GM19467 (cell line): Measurements from ENCODE around the gene OR6C65.
"Not testable (repeated sequence)": the region's sequence is repeated elsewhere in the genome, so short reads cannot be mapped to it uniquely, and the experiment has no call there.

Experiments
- ATAC-seq: cut with Tn5 transposase; IDR thresholded peaks from one replicate; pipeline ENCODE4 v1.9.1; 2021; ENCODE audit warnings: mild to moderate bottlenecking, moderate library complexity; ENCODE audit not compliant: unreplicated experiment

Gene OR6C65

DNA sequence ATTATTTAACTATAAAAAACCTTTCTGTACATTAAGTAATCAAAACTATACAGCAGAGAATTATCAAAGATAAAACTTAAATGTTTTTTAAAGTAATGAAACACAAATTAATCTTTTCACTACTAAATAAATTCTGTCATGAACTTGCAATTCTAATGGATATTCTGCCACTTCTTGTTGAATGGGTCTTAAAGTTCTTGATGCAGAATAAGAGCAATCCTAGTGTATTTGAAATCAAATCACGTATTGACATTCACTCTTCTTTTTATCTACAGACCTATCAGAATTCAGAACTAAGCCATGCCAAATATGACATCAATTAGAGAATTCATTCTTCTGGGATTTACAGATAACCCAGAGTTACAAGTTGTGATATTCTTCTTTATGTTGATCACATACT is at the start of gene OR6C65:
Gene OR6C65, plus strand, starts transcription at position 301 of the 400 bp plus-strand sequence. Its CDS starts 0 bp downstream, at position 301.
- no peak for ATAC-seq

DNA sequence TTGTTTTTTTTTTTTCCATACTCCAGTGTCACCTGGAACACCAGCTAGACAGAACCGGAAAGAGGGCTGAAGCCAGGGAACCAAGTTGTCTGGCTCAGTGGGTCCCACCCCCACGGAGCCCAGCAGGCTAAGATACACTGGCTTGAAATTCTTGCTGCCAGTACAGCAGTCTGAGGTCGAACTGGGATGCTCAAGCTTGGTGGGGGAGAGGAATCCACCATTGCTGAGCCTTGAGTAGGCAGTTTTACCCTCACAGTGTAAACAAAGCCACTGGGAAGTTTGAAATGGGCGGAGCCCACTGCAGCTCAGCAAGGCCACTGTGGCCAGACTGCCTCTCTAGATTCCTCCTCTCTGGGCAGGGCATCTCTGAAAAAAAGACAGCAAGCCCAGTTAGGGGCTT is 45.0 kb upstream of the OR6C65 start:
- not testable (repeated sequence) for ATAC-seq

DNA sequence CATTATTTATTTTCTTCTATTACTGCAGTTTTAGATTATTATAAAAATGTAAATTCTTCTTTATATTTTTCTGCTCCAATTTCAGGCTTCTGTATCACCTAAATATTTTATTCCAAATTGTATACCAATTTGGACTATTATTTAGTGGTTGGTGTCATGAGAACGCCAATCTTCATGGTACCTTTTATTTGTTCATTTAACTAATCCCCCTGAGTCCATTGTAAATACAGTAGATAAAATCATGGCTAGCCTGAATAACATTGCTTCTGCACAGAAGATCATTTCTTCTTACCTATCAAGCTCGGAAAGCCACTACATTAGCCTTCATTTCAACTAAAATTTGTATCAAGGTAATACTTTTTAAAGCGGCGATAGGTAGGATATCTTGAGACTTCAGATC is 37.7 kb upstream of the OR6C65 start, which contains the start of gene OR6C75:
Gene OR6C75, plus strand, starts transcription at position 301 of the 400 bp plus-strand sequence. CDS start 2,136 bp downstream, outside the sequence.
- no peak for ATAC-seq

DNA sequence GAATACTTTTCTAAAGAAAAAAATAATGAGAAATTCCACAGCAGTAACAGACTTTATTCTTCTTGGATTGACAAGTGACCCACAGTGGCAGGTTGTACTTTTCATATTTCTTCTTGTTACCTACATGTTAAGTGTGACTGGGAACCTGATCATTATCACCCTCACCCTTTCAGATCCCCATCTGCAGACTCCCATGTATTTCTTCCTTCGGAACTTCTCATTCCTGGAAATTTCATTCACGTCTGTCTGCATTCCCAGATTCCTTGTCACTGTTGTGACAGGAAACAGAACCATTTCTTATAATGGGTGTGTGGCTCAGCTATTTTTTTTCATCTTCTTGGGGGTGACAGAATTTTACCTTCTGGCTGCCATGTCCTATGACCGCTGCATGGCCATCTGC is 35.2 kb upstream of the OR6C65 start:
- ATAC-seq: no peak

DNA sequence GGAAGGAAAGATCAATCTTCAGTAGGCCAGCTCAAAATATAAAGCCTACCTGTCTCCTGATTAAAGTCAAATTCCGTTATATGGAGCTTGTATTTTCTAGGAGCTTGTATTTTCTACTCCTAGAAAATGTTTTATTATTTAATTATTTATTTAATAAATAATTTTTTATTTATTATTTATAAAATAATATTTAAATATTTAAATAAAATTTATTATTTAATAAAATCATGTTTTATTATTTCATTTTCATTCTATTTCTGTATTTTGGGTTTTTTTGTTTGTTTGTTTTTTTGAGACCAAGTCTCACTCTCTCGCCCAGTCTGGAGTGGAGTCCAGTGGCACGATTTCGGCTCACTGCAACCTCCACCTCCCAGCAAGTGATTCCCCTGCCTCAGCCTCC is 27.8 kb upstream of the OR6C65 start:
- no peak for ATAC-seq

DNA sequence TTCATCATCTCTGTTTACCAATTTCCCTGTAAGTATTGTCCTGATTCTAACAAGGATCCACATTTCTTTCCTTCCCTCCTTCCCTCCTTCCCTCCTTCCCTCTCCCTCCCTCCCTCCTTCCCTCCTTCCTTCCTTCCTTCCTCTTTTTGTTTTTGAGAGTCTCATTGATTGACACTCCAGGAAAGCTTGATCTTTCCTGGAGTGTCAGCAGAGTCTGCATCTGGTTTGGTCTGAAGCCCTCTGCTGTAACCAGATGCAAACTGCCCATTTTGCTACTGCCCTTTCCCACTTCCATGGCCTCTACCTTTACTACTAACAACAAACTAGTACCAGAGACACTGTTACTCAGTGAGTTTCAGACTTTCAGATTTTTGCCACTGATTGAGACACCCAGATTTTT is 14.4 kb upstream of the OR6C65 start:
- ATAC-seq: no peak

DNA sequence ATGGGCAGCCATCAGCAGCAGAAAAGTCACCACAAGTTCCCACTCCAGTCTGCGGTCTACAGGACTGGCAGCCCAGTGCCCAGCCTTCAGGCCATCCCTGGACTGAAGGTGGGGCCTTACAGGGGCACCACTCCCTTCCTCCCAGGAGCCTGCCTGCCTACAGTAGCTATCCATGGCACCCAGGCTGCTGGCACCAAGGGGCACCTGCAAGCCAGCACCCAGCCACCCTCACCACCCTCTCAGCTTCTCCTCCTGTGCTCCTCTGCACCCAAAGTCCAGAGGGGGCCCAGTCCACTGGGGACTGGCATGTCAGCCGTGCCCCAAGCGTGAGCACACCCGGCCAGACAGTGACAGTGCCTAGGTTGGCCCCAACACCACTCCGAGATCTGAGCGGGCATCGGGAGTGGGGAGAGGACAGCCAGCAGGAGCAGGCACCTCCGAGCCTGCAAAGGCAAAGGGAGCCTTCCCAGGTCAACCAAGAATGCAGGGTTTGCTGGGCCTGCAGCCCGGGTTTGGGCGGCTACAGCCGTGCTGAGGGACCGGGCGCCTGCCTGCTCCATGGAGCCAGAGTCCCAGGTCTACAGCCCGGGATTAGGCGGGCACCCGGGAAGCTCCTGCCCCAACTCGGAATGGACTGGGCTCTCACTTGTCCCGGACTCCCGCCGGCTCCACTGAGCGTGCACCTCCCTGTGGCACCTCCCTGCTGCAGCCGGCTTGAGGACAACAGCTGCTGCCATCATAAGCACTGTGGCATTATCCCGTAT is 8.1 kb upstream of the OR6C65 start:
- ATAC-seq: no peak

DNA sequence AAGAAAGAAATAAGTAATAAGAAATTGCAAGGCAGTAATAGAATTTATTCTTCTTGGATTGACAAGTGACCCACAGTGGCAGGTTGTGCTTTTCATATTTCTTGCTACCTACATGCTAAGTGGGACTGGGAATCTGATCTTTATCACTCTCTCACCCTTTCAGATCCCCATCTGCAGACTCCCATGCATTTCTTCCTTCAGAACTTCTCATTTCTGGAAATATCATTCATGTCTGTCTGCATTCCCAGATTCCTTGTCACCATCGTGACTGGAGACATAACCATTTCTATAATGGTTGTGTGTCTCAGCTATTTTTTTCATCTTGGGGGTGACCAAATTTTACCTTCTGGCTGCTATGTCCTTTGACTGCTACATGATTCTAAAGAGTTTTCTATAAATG is 4.0 kb upstream of the OR6C65 start:
- no peak for ATAC-seq

DNA sequence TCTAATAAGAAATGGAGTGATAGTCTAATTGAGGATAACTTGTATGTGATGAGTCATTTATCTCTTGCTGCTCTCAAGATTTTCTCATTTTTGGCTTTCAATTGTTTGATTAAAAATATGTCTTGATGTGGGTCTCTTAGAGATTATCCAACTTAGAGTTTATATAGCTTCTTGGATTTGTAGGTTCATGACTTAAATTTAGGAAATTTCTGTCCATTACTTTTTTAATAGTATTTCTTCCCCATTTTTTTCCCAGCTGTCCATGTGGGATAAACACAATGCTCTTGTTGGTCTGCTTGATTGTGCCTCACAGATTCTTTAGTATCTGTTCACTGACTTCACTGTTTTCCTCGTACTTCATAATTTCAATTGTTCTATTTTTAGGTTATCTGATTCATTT is 7.5 kb downstream of the OR6C65 start:
- ATAC-seq: no peak

DNA sequence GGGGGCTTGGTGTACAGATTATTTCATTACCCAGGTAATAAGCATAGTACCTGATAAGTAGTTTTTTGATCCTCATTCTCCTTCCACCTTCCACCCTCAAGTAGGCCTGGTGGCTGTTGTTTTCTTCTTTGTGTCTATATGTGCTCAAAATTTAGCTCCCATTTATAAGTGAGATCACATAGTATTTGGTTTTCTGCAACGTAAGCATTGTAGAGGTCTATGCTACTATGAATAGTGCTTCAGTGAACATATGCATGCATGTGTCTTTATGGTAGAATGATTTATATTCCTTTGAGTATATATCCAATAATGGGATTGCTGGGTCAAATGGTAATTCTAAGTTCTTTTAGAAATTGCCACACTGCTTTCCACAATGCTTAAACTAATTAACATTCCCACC is 8.8 kb downstream of the OR6C65 start:
- not testable (repeated sequence) for ATAC-seq

DNA sequence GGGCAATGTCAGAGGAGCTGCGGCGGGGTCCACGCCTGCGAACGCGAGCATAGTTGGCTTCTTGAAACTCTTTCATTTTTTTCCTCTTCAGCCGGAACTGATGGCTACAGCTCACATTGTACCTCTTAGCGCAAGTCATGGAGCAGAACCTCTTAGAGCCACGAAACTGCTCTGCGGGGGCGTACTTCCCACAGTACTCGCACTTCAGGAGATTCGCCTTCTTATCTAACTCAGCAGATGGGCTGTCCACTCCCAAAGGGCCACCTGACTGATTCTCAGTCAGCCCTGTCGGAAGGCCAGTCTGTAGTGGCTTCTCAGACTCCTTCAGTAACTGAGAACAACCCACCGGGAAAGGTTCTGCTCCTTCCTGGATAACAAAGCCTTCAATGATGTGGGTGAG is 11.8 kb downstream of the OR6C65 start:
- not testable (repeated sequence) for ATAC-seq

DNA sequence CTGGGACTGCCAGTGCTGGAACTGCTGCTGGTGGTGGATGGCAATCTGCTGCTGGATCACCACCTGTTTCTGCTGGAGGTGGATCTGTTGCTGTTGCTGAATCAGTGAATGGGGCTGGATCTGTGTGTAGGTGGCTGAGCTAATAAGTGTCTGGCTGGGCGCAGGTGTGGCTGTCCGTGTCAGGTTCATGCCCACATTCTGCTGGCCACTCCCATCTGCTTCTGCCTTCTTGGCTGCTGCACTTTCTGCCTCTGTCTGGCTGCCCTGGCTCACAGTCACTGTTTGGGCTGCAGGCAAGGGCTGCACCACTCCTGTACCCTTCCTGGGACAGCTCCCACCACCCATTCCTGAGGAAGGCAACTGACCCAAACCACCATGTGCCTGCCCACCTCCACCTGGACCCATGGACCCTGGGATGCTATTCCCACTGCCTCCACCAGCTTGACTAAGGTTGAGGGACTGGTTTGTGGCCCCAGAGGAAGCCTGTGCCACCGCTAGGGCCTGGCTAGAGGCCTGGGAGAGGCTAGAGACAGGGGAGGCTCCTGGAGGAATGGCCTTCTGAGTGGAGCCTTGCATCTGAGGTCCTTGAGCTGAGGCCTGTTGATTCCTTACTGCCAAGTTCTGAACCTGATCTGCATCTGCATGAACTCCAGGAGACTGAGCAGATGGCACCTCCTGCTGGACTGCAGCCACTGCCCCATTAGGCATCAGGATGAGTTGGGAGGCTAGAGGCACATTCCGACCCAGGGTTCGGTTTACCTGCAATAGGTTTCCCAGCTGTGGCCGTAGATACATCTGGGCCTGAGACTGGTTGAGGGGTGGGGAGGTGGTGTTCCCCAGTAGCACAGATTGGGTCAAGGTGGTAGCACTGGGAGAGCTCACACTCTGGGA is 13.4 kb downstream of the OR6C65 start:
- not testable (repeated sequence) for ATAC-seq

DNA sequence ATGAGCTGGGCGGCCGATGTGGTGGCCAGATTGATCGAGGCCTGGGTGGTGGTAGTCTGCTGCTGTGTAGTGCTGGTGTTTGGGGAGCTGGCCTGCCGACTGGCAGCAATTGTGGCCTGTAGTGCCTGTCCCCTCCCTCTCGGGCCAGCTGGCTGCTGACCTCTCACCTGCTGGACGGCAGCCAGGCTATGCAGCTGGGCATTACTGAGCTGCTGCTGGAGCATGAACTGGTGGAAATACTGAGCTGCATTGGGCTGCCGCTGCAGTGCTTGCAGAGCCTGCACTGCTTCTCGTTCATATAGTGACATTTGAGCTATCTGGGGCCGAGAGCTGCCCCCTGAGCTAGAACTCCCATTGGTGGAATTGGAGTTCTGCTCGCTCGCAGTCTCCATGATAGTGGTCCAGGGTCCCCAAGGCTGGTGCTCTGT is 14.1 kb downstream of the OR6C65 start:
- ATAC-seq: not testable (repeated sequence)

DNA sequence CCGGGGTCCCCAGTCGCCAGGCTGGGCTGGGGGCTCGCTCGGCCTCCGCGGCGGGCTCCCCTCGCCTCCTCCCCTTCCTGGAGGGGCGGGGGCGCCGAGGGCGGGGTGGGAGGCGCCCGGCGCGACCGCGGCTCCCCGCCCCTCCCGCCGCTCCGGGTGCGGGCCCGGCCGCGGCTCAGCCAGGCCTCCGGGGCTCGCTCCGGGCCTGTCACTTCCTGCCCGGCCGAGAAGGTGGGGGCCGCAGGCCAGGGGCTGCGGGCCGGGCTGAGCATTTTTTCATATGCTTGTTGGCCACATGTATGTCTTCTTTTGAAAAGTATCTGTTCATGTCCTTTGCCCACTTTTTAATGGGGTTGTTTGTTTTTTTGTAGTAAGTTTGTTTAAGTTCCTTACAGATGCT is 14.6 kb downstream of the OR6C65 start:
- ATAC-seq: not testable (repeated sequence)

DNA sequence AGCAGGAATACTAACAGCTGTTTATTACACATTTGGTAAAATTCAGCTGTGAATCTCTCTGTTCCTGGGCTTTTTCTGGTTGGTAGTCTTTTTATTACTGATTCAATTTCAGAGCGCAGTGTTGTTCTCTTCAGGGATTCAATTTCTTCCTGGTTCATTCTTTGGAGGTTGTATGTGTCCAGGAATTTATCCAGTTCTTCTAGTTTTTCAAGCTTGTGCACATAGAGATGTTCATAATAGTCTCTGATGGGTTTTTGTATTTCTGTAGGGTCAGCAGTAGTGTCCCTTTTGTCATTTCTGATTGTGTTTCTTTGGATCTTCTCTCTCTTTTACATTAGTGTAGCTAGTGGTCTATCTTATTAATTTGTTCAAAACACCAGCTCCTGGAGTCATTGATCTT is 16.6 kb downstream of the OR6C65 start:
- ATAC-seq: no peak

DNA sequence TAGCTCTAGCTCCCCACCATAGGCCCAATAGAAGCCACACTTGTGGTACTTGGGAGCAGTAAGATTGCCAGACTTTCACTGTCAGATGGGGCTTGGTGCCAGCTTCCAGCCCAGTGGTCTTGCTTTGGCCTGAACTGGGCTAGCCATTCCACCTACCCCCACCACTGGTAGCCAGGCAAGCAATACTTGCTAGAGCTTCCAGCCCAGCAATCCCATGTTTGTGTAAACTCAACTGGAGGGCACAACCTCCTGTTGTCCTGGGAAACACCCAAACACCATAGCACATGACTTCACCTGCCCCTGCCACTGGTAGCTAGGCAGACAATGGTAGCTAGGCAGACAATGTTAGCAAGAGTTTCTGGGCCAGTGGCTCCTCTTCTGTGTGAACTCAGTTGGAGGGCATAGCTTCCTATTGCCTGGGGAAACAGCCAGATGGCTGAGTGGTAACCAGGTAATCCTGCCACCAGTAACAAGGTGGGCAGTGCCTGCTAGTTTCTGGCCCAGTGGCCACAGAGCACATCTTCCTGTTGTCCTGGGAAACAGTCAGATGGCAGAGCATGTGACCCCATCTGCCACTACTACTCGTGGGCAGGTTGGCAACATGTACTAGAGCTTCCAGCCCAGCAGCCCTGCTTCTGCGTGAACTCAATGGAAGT is 20.1 kb downstream of the OR6C65 start:
- ATAC-seq: no peak

DNA sequence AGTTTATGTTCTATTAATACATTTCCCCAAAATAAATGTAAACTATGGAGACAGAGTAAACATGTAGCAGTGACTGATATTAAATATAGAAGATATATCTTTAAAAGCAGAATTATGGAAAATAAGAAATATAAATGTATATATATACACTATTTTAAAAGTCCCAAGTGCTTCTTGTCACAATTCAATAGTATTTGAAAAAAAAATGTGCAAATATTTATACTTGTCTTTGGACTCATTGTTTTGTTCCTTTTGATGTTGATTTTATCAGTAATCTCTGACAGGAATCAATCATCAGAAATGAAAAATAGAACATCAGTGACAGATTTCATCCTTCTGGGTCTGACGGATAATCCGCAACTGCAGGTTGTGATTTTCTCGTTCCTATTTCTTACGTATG is 25.6 kb downstream of the OR6C65 start, which contains the start of gene OR6C76:
Gene OR6C76, plus strand, starts transcription at position 301 of the 400 bp plus-strand sequence. Its CDS starts 0 bp downstream, at position 301.
- no peak for ATAC-seq

DNA sequence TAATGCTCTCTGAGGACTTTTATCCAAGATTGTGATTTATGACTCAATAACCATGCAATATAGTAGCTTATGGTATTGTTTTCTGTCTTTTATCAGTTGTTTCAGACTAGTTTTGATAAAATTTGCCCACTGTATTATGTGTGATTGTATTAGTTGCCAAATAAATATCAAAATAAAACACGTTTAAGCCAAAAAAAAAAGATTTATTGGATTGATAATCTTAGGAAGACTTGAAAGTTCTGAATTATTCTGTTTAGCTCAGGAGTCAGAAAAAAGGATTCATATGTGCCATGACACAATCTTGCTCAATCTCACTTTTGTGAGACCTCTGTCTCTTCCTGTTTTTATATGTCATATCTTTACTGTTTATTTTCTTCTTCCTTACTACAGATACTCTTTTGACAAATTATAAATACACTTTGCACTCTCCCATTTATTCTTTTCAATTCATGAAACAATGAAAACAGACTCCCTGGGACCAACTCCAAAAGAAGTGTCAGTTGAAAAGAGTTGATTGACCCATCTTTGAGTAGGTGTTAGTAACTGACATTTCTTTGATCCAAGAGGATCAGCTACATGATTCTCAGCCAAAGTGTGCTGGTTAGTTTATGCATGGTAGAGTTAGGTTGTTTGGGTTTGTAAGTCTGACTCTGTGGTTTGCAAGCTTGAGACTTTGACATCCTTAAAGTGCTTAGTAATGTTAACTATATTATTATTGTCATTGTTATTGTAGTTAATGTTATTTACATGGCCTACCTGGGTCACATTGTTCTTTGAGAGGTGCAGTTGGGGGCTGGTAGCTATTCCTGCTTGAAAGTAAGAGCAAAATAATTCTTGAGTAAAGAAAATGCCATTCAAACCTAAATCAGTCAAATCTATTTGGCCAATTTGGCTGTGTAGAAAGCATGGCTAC is 28.3 kb downstream of the OR6C65 start:
- no peak for ATAC-seq

DNA sequence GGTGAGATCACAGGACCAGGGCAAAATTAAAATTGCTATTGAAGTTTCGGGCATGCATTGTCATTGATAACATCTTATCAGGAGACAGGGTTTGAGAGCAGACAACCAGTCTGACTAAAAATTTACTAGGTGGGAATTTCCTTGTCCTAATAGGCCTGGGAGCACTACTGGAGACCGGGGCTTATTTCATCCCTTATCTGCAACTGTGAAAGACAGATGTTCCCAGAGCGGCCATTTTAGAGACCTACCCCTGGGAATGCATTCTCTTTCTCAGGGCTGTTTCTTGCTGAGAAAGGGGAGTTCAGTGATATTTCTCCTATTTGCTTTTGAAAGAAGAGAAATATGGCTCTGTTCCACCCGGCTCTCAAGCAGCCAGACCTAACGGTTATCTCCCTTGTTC is 40.9 kb downstream of the OR6C65 start:
- not testable (repeated sequence) for ATAC-seq

DNA sequence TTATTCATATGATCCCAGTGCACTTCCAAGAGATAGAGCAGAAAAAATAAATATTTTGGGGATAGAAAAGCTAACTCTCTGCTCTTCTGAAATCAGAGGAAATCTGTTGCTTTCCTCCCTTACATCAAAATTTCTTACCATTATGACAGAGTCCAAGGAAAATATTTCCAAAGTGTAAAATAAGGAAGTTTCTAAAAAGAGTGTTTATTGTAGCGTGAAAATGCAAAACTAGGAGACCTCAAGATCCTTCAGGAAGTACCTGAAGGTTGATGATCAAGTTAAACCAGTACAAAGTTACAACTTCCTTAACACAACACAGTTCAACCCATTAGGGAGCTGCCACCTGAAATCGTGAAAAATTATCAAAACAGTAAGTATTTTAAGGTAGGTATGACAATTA is 43.4 kb downstream of the OR6C65 start, which contains the start of gene OR6C2:
Gene OR6C2, plus strand, starts transcription at position 301 of the 400 bp plus-strand sequence. CDS start 8,138 bp downstream, outside the sequence.
- ATAC-seq: no peak
